OCI-LY7 (cell line): Measurements from ENCODE around the gene CLEC16A.

Source experiments
- EZH2phosphoT487 ChIP-seq: fragments of 200-600 bp; sonication (generic); IDR thresholded peaks from 2 replicates; pipeline ENCODE4 v1.6.1; 2018; ENCODE audit warnings: low read depth, borderline replicate concordance, mild to moderate bottlenecking, mixed run types, antibody characterized with exemption, low read length, moderate library complexity, mixed read lengths
- TF ChIP-seq, protein P1 (sequence below): fragments of 200-600 bp; sonication (generic); conservative IDR thresholded peaks from 2 replicates; pipeline ENCODE4 v1.5.1; 2014; ENCODE audit warnings: mild to moderate bottlenecking, antibody characterized with exemption, low read length, moderate library complexity, mixed read lengths

GRCh38 chr16:11034481-11034931 lies 90.1 kb downstream of the CLEC16A start:
- TF ChIP-seq, protein P1, sequence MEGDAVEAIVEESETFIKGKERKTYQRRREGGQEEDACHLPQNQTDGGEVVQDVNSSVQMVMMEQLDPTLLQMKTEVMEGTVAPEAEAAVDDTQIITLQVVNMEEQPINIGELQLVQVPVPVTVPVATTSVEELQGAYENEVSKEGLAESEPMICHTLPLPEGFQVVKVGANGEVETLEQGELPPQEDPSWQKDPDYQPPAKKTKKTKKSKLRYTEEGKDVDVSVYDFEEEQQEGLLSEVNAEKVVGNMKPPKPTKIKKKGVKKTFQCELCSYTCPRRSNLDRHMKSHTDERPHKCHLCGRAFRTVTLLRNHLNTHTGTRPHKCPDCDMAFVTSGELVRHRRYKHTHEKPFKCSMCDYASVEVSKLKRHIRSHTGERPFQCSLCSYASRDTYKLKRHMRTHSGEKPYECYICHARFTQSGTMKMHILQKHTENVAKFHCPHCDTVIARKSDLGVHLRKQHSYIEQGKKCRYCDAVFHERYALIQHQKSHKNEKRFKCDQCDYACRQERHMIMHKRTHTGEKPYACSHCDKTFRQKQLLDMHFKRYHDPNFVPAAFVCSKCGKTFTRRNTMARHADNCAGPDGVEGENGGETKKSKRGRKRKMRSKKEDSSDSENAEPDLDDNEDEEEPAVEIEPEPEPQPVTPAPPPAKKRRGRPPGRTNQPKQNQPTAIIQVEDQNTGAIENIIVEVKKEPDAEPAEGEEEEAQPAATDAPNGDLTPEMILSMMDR, result no peak
- no peak for TF ChIP-seq EZH2phosphoT487
